GM19452 (cell line): Measurements from ENCODE around the gene C10orf120.

Experiments
- ATAC-seq: cut with Tn5 transposase; IDR thresholded peaks from one replicate; pipeline ENCODE4 v1.9.1; 2021; ENCODE audit not compliant: unreplicated experiment

The C10orf120 gene

GRCh38 chr10:122699796-122700455 lies at the start of gene C10orf120:
C10orf120 (minus strand) TSS chr10:122699846; CDS start chr10:122699790, 56 bp downstream.
- ATAC-seq: no peak

- no peak for ATAC-seq
Measured at GRCh38 chr10:122748496-122748895, 48.9 kb upstream of the C10orf120 start.

- ATAC-seq: no peak
Measured at GRCh38 chr10:122746408-122746807, 46.8 kb upstream of the C10orf120 start.

GRCh38 chr10:122744257-122744656 lies 44.6 kb upstream of the C10orf120 start:
- no peak for ATAC-seq

- no peak for ATAC-seq
Measured at GRCh38 chr10:122740640-122741039, 41.0 kb upstream of the C10orf120 start.

GRCh38 chr10:122738031-122738430 lies 38.4 kb upstream of the C10orf120 start:
- ATAC-seq: no peak

GRCh38 chr10:122733931-122734665 lies 34.5 kb upstream of the C10orf120 start:
- ATAC-seq: no peak

GRCh38 chr10:122733443-122733842 lies 33.8 kb upstream of the C10orf120 start:
- no peak for ATAC-seq

- no peak for ATAC-seq
Measured at GRCh38 chr10:122730238-122730637, 30.6 kb upstream of the C10orf120 start.

- ATAC-seq: no peak
Measured at GRCh38 chr10:122729126-122729525, 29.5 kb upstream of the C10orf120 start.

GRCh38 chr10:122727426-122727825 lies 27.8 kb upstream of the C10orf120 start:
- no peak for ATAC-seq

- ATAC-seq: no peak
Measured at GRCh38 chr10:122725768-122726167, 26.1 kb upstream of the C10orf120 start.

- ATAC-seq: no peak
Measured at GRCh38 chr10:122725006-122725405, 25.4 kb upstream of the C10orf120 start.

- ATAC-seq: no peak
Measured at GRCh38 chr10:122721111-122721510, 21.5 kb upstream of the C10orf120 start.

- ATAC-seq: no peak
Measured at GRCh38 chr10:122716025-122716424, 16.4 kb upstream of the C10orf120 start.

- no peak for ATAC-seq
Measured at GRCh38 chr10:122715576-122715975, 15.9 kb upstream of the C10orf120 start.

- no peak for ATAC-seq
Measured at GRCh38 chr10:122713091-122713885, 13.6 kb upstream of the C10orf120 start.

- no peak for ATAC-seq
Measured at GRCh38 chr10:122710576-122710975, 10.9 kb upstream of the C10orf120 start.

GRCh38 chr10:122709971-122710370 lies 10.3 kb upstream of the C10orf120 start:
- no peak for ATAC-seq

- ATAC-seq: no peak
Measured at GRCh38 chr10:122707535-122707934, 7.9 kb upstream of the C10orf120 start.

- no peak for ATAC-seq
Measured at GRCh38 chr10:122706947-122707346, 7.3 kb upstream of the C10orf120 start.

- no peak for ATAC-seq
Measured at GRCh38 chr10:122706467-122706866, 6.8 kb upstream of the C10orf120 start.
